GM18526 (cell line): Measurements from ENCODE around the gene RNF141.

Source experiments
- POLR2A ChIP-seq: IDR thresholded peaks from 3 replicates; pipeline ENCODE4 v1.6.1; 2011; ENCODE audit not compliant: insufficient read length; ENCODE audit errors: extremely low read depth

Gene RNF141

GRCh38 chr11:10473371-10473770, 67.6 kb downstream of the RNF141 start:
- no peak for TF ChIP-seq POLR2A

GRCh38 chr11:10462746-10463300, 78.2 kb downstream of the RNF141 start:
- TF ChIP-seq POLR2A, result no peak
